Astrocyte (in vitro differentiated cells and primary cell): ENCODE data around the gene PIK3R4. TPM values are rescaled to one million over a fixed set of nuclear protein-coding genes. Genes with fewer than 3 reads are reported as not detected.

ENCODE experiments used
- DNase-seq: peaks from one replicate; pipeline ENCODE4 v3.0.0-alpha.2; 2010; ENCODE audit warnings: low read depth
- FAIRE-seq: peaks from 2 replicates; lab custom pipeline; 2011; peaks lifted over from hg19 to GRCh38; lab: Jason Lieb, UNC
- H2AFZ ChIP-seq: 2 replicates; pipeline ENCODE4 v1.6.0; 2012; ENCODE audit warnings: low read depth, low read length, inconsistent platforms
- H3K27ac ChIP-seq: 2 replicates; pipeline ENCODE4 v1.5.1; 2011; ENCODE audit warnings: low read depth, low read length, inconsistent platforms
- H3K27me3 ChIP-seq: 2 replicates; pipeline ENCODE4 v1.6.0; 2011; ENCODE audit warnings: low read length, inconsistent platforms; ENCODE audit not compliant: insufficient read depth
- H3K36me3 ChIP-seq: 2 replicates; pipeline ENCODE4 v1.5.1; 2011; ENCODE audit warnings: low read length, inconsistent platforms; ENCODE audit not compliant: insufficient read depth
- H3K4me1 ChIP-seq: 2 replicates; pipeline ENCODE4 v1.5.1; 2011; ENCODE audit warnings: low read length, inconsistent platforms; ENCODE audit not compliant: insufficient read depth
- H3K4me2 ChIP-seq: 2 replicates; pipeline ENCODE4 v1.6.0; 2012; ENCODE audit warnings: low read length, inconsistent platforms
- H3K4me3 ChIP-seq: 2 replicates; pipeline ENCODE4 v1.5.1; 2011; ENCODE audit warnings: low read depth, mild to moderate bottlenecking, low read length, inconsistent platforms; ENCODE audit not compliant: insufficient read depth
- H3K79me2 ChIP-seq: 2 replicates; pipeline ENCODE4 v1.6.0; 2012; ENCODE audit warnings: mild to moderate bottlenecking, low read length, inconsistent platforms; ENCODE audit not compliant: insufficient read depth
- H3K9ac ChIP-seq: 2 replicates; pipeline ENCODE4 v1.6.0; 2012; ENCODE audit warnings: mild to moderate bottlenecking, low read length, inconsistent platforms
- H3K9me3 ChIP-seq: 2 replicates; pipeline ENCODE4 v1.5.1; 2012; ENCODE audit warnings: low read depth, mild to moderate bottlenecking, low read length, inconsistent platforms; ENCODE audit not compliant: insufficient read depth
- H4K20me1 ChIP-seq: 2 replicates; pipeline ENCODE4 v1.6.0; 2012; ENCODE audit warnings: low read length, inconsistent platforms; ENCODE audit not compliant: insufficient read depth
- H3K27ac Mint-ChIP-seq: one replicate; pipeline ENCODE4 v1.8.0; 2021; ENCODE audit warnings: mild to moderate bottlenecking, mixed read lengths; ENCODE audit not compliant: unreplicated experiment
- H3K27me3 Mint-ChIP-seq: one replicate; pipeline ENCODE4 v1.8.0; 2021; ENCODE audit warnings: low read depth, mixed read lengths; ENCODE audit not compliant: unreplicated experiment
- H3K36me3 Mint-ChIP-seq: one replicate; pipeline ENCODE4 v1.8.0; 2021; ENCODE audit warnings: low read depth, mixed read lengths; ENCODE audit not compliant: unreplicated experiment
- H3K4me1 Mint-ChIP-seq: one replicate; pipeline ENCODE4 v1.8.0; 2021; ENCODE audit warnings: low read depth, mixed read lengths; ENCODE audit not compliant: unreplicated experiment
- H3K4me3 Mint-ChIP-seq: one replicate; pipeline ENCODE4 v1.8.0; 2021; ENCODE audit warnings: mild to moderate bottlenecking, moderate library complexity, mixed read lengths; ENCODE audit not compliant: unreplicated experiment
- H3K9me3 Mint-ChIP-seq: one replicate; pipeline ENCODE4 v1.8.0; 2021; ENCODE audit warnings: mild to moderate bottlenecking, mixed read lengths; ENCODE audit not compliant: unreplicated experiment
- EZH2 ChIP-seq: IDR thresholded peaks from 2 replicates; pipeline ENCODE4 v1.6.1; 2012; ENCODE audit warnings: mild to moderate bottlenecking, low read length, inconsistent platforms; ENCODE audit not compliant: insufficient read depth
- total RNA-seq: library from RNA; stranded (reverse); gene quantifications from 2 replicates; pipeline ENCODE4 v1.2.1, GENCODE V29; 2021
- TF ChIP-seq, protein P1 (sequence below): IDR thresholded peaks from 2 replicates; pipeline ENCODE4 v1.5.1; 2011; ENCODE audit warnings: low read depth, mild to moderate bottlenecking, inconsistent platforms, low read length, moderate library complexity; ENCODE audit not compliant: insufficient read depth

PIK3R4 gene
- total RNA-seq, 1 donor from 2014 or later = 22.2 TPM

DNA sequence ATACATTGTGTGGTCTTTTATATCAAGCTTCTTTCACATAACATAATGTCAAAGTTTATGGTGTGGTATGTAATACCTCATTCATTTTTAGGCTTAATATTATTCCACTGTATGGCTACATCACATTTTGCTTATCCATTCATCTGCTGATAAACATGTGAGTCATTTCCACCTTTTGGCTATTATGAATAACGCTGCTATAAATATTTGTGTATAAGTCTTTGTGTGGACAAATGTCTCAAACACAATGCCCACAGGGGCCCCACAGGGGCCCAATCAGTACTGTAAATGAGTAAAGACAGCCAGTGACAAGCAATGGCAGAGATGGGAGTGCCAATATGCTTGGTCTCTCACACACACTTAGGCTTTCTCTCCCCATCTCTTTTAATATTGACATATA is 54.2 kb downstream of the PIK3R4 start:
- DNase-seq (no peak), FAIRE-seq (peak; percentile 29)
- H2AFZ ChIP-seq = no peak overlapping the region
- no peak overlapping the region for H3K4me3 Mint-ChIP-seq
- no peak overlapping the region for H3K27ac ChIP-seq
- peaks cover 7% of the 10 kb centered on the region for H3K36me3 ChIP-seq
- no peak overlapping the region for H3K27ac Mint-ChIP-seq
- H3K4me3 ChIP-seq = no peak overlapping the region
- H3K79me2 ChIP-seq = no peaks in the 10 kb centered on the region
- H3K4me1 ChIP-seq = peaks cover 4% of the 10 kb centered on the region
- TF ChIP-seq, protein P1, sequence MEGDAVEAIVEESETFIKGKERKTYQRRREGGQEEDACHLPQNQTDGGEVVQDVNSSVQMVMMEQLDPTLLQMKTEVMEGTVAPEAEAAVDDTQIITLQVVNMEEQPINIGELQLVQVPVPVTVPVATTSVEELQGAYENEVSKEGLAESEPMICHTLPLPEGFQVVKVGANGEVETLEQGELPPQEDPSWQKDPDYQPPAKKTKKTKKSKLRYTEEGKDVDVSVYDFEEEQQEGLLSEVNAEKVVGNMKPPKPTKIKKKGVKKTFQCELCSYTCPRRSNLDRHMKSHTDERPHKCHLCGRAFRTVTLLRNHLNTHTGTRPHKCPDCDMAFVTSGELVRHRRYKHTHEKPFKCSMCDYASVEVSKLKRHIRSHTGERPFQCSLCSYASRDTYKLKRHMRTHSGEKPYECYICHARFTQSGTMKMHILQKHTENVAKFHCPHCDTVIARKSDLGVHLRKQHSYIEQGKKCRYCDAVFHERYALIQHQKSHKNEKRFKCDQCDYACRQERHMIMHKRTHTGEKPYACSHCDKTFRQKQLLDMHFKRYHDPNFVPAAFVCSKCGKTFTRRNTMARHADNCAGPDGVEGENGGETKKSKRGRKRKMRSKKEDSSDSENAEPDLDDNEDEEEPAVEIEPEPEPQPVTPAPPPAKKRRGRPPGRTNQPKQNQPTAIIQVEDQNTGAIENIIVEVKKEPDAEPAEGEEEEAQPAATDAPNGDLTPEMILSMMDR = no peak
- TF ChIP-seq EZH2 = no peak
- no peaks in the 10 kb centered on the region for H3K9me3 Mint-ChIP-seq
- no peaks in the 10 kb centered on the region for H3K9me3 ChIP-seq
- no peak overlapping the region for H3K9ac ChIP-seq
- H3K36me3 Mint-ChIP-seq = no peaks in the 10 kb centered on the region
- H3K27me3 Mint-ChIP-seq = no peaks in the 10 kb centered on the region
- no peaks in the 10 kb centered on the region for H3K27me3 ChIP-seq
- H3K4me2 ChIP-seq = no peak overlapping the region
- H3K4me1 Mint-ChIP-seq = no peaks in the 10 kb centered on the region
- no peaks in the 10 kb centered on the region for H4K20me1 ChIP-seq

DNA sequence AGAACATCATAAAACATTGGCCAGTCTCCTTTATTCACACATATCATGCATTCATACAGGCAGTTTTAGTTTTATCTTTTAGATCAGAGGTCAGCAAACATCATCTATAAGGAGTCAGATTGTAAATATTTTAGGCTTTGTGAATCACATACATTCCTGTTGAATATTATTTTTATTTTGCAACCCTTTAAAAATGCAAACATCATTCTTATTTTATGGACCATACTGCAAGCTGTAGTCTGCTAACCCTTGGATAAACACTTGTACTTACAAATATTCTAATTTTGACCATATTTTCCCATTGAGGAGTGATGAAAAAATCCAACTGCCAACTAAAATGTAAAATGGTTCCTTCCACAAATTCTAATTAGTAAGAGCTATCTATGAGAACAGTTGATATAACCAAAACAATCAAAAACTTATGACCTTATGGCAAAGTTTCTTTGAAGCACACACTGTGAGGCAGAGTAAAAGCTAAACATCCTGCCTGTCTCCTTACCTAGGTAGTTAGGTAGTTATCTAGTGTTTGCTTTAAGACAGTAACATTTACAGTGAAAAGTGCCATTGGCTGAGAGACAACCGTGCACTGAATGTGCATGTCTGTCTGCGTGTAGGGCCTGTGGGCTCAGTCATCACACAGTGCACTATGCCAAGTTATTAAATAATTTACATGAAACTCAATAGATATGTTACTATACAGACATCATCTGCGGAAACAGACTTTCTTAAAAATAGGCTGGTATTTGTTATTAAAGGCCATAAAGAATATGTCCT is 57.7 kb downstream of the PIK3R4 start:
- Mint-ChIP-seq H3K27me3 (no peaks in the 10 kb centered on the region), H3K4me1 (no peaks in the 10 kb centered on the region), H3K36me3 (peaks cover 2% of the 10 kb centered on the region), H3K4me3 (no peak overlapping the region), H3K27ac (no peak overlapping the region), H3K9me3 (no peaks in the 10 kb centered on the region)
- Histone ChIP-seq H3K9ac (no peak overlapping the region), H3K27ac (no peak overlapping the region), H2AFZ (no peak overlapping the region), H3K27me3 (no peaks in the 10 kb centered on the region), H3K4me1 (peaks cover 4% of the 10 kb centered on the region), H3K79me2 (no peaks in the 10 kb centered on the region), H3K4me2 (no peak overlapping the region), H3K36me3 (peaks cover 7% of the 10 kb centered on the region), H4K20me1 (no peaks in the 10 kb centered on the region), H3K4me3 (no peak overlapping the region), H3K9me3 (no peaks in the 10 kb centered on the region)
- DNase-seq = no peak
- TF ChIP-seq EZH2 = no peak
- TF ChIP-seq, protein P1 = no peak
- peak; percentile 23 for FAIRE-seq

DNA sequence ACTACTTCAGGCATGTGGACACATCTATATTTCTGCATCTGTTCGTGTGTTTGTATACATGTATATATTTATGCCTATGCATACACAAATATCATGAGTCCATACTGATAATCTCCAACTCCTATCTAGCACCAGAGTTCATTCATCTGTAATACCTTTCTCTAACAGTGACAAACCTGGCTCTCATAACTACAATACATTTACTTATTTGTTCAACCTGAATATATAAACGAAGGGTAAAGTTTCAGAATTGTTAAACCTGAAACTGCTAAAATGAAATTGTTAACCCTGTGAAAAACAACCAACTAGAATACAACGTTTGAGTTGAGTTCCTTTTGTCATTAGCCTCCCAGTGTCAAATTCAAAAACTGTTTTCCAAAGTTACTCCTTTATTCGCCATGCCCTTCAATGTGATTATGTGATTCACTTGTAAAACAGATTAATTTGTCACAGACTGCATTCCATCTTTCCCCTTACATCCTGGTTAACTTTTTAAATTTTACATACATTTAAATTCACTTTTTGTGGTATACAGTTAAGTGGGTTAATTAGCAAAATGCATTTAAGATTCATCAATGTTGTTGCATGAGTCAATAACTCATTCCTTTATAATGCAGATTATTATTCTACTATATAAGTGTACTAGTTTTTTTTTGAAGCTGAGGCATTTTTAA is 58.5 kb downstream of the PIK3R4 start:
- Histone ChIP-seq H3K9ac (no peak overlapping the region), H3K9me3 (no peaks in the 10 kb centered on the region), H3K4me3 (no peak overlapping the region), H3K27ac (no peak overlapping the region), H3K4me2 (no peak overlapping the region), H3K79me2 (no peaks in the 10 kb centered on the region), H2AFZ (no peak overlapping the region), H4K20me1 (no peaks in the 10 kb centered on the region), H3K4me1 (peaks cover 4% of the 10 kb centered on the region), H3K27me3 (no peaks in the 10 kb centered on the region), H3K36me3 (peaks cover 14% of the 10 kb centered on the region)
- H3K4me3 Mint-ChIP-seq = no peak overlapping the region
- H3K4me1 Mint-ChIP-seq = no peaks in the 10 kb centered on the region
- no peaks in the 10 kb centered on the region for H3K9me3 Mint-ChIP-seq
- peaks cover 2% of the 10 kb centered on the region for H3K36me3 Mint-ChIP-seq
- TF ChIP-seq EZH2 = no peak
- TF ChIP-seq, protein P1 = no peak
- DNase-seq (no peak), FAIRE-seq (no peak)
- H3K27ac Mint-ChIP-seq = no peak overlapping the region
- H3K27me3 Mint-ChIP-seq = no peaks in the 10 kb centered on the region
